MM.1S (cell line): Measurements from ENCODE around the gene SPOCK1.

Experiments used
- EZH2phosphoT487 ChIP-seq: fragments of 300-600 bp; sonication (generic); IDR thresholded peaks from 2 replicates; pipeline ENCODE4 v1.6.1; 2018; ENCODE audit warnings: antibody characterized with exemption, low read length
- TF ChIP-seq, protein P1 (sequence below): fragments of 300-600 bp; sonication (generic); IDR thresholded peaks from 2 replicates; pipeline ENCODE4 v1.5.1; 2016; ENCODE audit warnings: antibody characterized with exemption, low read length, mixed read lengths

DNA sequence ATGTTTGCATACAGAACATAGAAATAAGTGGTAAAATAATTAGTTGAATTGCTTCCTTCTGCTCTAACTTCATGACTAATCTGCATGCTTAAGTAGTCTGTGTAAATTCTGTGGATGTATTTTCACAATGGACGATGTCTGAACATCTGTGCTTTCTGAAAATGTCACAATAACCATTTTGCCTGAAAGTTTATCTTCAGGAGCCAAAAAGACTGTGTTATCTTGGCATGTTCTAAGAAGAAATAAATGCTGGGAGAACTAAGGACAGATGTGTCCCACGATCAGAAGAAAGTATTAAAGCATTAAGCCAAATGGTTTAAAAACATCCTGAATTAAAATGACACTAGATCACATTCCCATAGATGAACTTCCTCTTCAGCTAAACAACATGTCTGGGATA lies 397.6 kb downstream of the SPOCK1 start:
- TF ChIP-seq, protein P1, sequence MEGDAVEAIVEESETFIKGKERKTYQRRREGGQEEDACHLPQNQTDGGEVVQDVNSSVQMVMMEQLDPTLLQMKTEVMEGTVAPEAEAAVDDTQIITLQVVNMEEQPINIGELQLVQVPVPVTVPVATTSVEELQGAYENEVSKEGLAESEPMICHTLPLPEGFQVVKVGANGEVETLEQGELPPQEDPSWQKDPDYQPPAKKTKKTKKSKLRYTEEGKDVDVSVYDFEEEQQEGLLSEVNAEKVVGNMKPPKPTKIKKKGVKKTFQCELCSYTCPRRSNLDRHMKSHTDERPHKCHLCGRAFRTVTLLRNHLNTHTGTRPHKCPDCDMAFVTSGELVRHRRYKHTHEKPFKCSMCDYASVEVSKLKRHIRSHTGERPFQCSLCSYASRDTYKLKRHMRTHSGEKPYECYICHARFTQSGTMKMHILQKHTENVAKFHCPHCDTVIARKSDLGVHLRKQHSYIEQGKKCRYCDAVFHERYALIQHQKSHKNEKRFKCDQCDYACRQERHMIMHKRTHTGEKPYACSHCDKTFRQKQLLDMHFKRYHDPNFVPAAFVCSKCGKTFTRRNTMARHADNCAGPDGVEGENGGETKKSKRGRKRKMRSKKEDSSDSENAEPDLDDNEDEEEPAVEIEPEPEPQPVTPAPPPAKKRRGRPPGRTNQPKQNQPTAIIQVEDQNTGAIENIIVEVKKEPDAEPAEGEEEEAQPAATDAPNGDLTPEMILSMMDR: no peak
- TF ChIP-seq EZH2phosphoT487: no peak
